ENCODE measurements around the gene PDE4DIP. TPM values are rescaled to one million over a fixed set of nuclear protein-coding genes. Genes with fewer than 3 reads are reported as not detected.
"Not testable (repeated sequence)": the region's sequence is repeated elsewhere in the genome, so short reads cannot be mapped to it uniquely, and the experiment has no call there.

PDE4DIP gene
- total RNA-seq, 1 donor from 2014 or later = 7.4 TPM

DNA sequence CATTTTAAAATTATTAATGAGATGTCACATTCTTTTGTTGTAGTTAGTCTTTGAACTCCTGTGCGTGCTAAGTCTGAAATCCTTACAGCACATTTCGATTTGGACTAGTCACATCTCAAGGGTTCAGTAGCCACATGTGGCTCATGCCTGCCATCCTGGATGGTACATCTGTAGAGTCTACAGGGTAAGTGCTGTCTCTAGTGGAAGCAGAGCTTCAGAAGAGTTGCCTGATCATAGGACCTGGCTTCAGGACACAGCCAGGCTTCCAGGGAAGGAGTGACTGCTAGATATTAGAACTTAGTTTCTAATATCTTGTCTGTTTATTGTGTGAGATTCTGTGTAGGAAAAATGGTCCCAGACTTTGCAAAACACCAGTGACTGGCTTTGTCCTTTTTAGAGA is 72.0 kb downstream of the PDE4DIP start:
- not testable (repeated sequence) for H3K9me3 ChIP-seq (ENCODE audit: low read depth); H3K4me3 Mint-ChIP-seq; H3K36me3 ChIP-seq; H3F3A ChIP-seq (ENCODE audit: low read depth); H2AFZ ChIP-seq (replicated peaks); H3K4me1 Mint-ChIP-seq; H3K4me1 ChIP-seq; H3K4me3 ChIP-seq; H3K36me3 Mint-ChIP-seq; H3K27me3 Mint-ChIP-seq (ENCODE audit: insufficient read depth, low read depth); H3K9me3 Mint-ChIP-seq; H3K27ac Mint-ChIP-seq; H4K20me1 ChIP-seq (ENCODE audit: low read depth); DNase-seq (ENCODE audit: low spot score); H3K27ac ChIP-seq; H3K79me2 ChIP-seq (ENCODE audit: low read depth); H3K9ac ChIP-seq; H3K27me3 ChIP-seq; H3K4me2 ChIP-seq

DNA sequence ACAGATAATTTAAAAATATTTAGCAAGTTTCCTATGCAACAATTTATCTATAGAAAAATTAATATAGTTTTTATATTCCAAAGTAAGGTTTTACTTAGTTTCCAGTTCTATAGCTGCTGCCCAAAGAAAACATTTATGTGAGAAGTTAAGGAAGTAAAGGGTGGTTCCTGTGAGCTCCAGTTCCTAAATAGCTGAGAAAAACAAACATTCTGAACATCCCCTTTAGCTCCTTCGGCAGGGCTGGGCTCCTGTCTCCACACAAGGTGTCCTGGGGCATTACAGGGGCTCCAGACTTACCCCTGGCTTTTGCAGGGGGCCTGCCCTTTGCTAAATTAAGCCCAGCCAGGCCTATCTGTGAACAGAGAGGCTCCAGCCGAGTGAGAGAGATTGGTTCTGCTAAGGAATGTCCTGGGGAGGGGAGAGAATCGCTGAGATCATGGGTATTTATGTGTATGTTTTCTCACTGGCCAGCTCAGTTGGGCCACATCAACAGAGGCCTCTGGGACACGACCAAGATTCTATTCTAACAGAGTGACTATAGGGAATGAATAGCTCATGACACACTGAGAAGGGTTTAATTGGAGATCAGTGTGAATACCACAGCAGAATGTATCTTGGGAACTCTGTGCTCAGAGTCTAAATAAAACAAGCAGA is 72.6 kb downstream of the PDE4DIP start:
- not testable (repeated sequence) for H3K27ac Mint-ChIP-seq, H3K9me3 Mint-ChIP-seq, H3K4me3 Mint-ChIP-seq

DNA sequence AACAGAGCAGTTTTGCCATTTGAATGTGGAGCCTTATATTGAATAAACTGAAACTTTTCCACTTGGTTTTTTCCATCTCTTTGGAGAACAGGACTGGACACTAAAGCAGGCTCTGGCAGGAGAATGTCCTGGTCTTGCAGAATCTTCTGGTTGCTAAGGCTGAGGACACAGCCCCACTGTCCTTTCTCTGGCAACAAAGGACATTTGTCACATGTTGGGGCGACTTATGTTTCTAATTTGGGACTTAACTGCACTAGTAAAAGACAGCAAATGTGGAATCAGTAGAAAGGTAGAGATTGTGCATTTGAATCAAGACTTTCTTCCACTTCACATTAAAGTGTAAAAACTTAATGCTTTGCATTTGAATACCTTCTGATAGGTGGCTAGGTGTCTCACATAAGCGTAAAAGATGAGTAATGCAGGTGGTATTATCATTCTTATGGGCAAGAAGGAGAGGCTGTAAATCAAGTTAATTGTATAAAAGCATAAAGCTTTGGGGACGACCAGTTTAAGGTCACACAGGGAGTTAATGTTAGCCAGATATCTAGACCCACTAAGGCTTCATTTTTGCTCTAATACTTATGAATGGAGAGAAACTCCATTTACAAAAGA is 74.7 kb downstream of the PDE4DIP start:
- DNase-seq (ENCODE audit: low spot score); H3K9me3 Mint-ChIP-seq; H3K27me3 ChIP-seq; H3K27me3 Mint-ChIP-seq (ENCODE audit: insufficient read depth, low read depth); H3K27ac Mint-ChIP-seq; H3K4me3 ChIP-seq; H3K9me3 ChIP-seq (ENCODE audit: low read depth); H3K4me3 Mint-ChIP-seq; H3K79me2 ChIP-seq (ENCODE audit: low read depth); H3K36me3 ChIP-seq; H3K9ac ChIP-seq; H3K27ac ChIP-seq; H3F3A ChIP-seq (ENCODE audit: low read depth); H3K4me1 ChIP-seq; H3K36me3 Mint-ChIP-seq; H2AFZ ChIP-seq (replicated peaks); H3K4me1 Mint-ChIP-seq; H4K20me1 ChIP-seq (ENCODE audit: low read depth); H3K4me2 ChIP-seq: not testable (repeated sequence)

More for the DNA sequence above, 72.6 kb downstream of the PDE4DIP start:
- H3K4me3 ChIP-seq; H4K20me1 ChIP-seq (ENCODE audit: low read depth); H3K79me2 ChIP-seq (ENCODE audit: low read depth); H3K9ac ChIP-seq; H3K4me1 ChIP-seq; H3K4me1 Mint-ChIP-seq; H3F3A ChIP-seq (ENCODE audit: low read depth); H3K36me3 Mint-ChIP-seq; H3K27ac ChIP-seq; H3K9me3 ChIP-seq (ENCODE audit: low read depth); H3K27me3 Mint-ChIP-seq (ENCODE audit: insufficient read depth, low read depth); H3K36me3 ChIP-seq; H2AFZ ChIP-seq (replicated peaks); DNase-seq (ENCODE audit: low spot score); H3K4me2 ChIP-seq; H3K27me3 ChIP-seq: not testable (repeated sequence)

DNA sequence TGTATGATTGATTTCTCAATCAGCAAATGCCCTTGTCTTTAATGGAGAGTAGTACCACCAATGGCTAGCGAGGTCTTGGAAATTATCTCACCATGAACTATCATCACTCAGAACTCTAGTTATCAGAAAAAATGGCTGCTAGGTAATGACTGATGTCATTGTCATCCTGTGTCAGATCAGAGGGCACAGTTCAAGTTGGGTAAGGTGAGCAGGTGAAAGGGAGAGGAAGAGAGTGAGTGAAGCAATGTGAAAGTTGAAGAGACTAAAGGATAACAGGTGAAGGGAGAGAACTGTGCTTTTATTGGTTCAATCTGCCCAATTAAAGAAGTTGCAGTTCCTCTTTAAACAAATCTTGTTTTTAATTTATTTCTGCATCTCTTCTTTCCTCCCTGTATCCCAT is 76.8 kb downstream of the PDE4DIP start:
- H3K9me3 Mint-ChIP-seq; H3K27me3 ChIP-seq; H3K79me2 ChIP-seq (ENCODE audit: low read depth); H3K4me1 ChIP-seq; H3K4me2 ChIP-seq; H2AFZ ChIP-seq (replicated peaks); H4K20me1 ChIP-seq (ENCODE audit: low read depth); H3K4me3 ChIP-seq; H3K36me3 Mint-ChIP-seq; DNase-seq (ENCODE audit: low spot score); H3K4me1 Mint-ChIP-seq; H3K9ac ChIP-seq; H3F3A ChIP-seq (ENCODE audit: low read depth); H3K27ac ChIP-seq; H3K36me3 ChIP-seq; H3K27me3 Mint-ChIP-seq (ENCODE audit: insufficient read depth, low read depth); H3K4me3 Mint-ChIP-seq; H3K27ac Mint-ChIP-seq; H3K9me3 ChIP-seq (ENCODE audit: low read depth): not testable (repeated sequence)

GRCh38 chr1:148923798-148924197 is 79.6 kb downstream of the PDE4DIP start:
- H2AFZ ChIP-seq (replicated peaks); H3K27ac ChIP-seq; H3K4me3 Mint-ChIP-seq; H3K4me1 ChIP-seq; H3K4me1 Mint-ChIP-seq; H3F3A ChIP-seq (ENCODE audit: low read depth); H3K36me3 ChIP-seq; H3K79me2 ChIP-seq (ENCODE audit: low read depth); H3K9ac ChIP-seq; H3K27me3 ChIP-seq; H3K27me3 Mint-ChIP-seq (ENCODE audit: insufficient read depth, low read depth); H3K9me3 ChIP-seq (ENCODE audit: low read depth); H3K4me2 ChIP-seq; H3K36me3 Mint-ChIP-seq; H3K27ac Mint-ChIP-seq; H3K4me3 ChIP-seq; H4K20me1 ChIP-seq (ENCODE audit: low read depth); DNase-seq (ENCODE audit: low spot score); H3K9me3 Mint-ChIP-seq: not testable (repeated sequence)

GRCh38 chr1:148927645-148928044 is 83.4 kb downstream of the PDE4DIP start:
- H3K36me3 Mint-ChIP-seq, H3K9me3 Mint-ChIP-seq: not testable (repeated sequence)

DNA sequence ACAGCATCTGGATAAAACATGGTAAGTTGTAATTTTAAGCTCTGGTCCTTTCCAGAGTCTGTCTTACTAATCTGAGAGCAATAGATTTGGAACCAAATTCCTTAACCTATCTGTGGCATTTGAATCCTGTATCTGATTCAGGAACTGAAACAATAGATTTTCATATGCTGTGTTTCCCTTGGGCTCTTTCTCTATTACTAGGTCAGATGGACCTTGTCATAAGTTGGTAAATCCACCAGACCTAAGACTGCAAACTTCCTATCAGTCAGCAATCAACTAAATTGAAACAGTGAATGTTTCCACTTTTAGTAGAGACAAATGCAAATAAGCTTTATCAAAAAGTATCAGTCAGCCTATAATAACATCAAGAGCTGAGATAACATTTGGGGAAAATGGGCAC is 85.0 kb downstream of the PDE4DIP start:
- H4K20me1 ChIP-seq (ENCODE audit: low read depth); H3K4me3 ChIP-seq; H3F3A ChIP-seq (ENCODE audit: low read depth); H3K4me2 ChIP-seq; H3K9ac ChIP-seq; H3K4me1 Mint-ChIP-seq; H3K27me3 ChIP-seq; H3K9me3 ChIP-seq (ENCODE audit: low read depth); H3K79me2 ChIP-seq (ENCODE audit: low read depth); H3K27ac Mint-ChIP-seq; H3K27me3 Mint-ChIP-seq (ENCODE audit: insufficient read depth, low read depth); H3K4me3 Mint-ChIP-seq; H3K9me3 Mint-ChIP-seq; H3K27ac ChIP-seq; H2AFZ ChIP-seq (replicated peaks); H3K36me3 ChIP-seq; H3K4me1 ChIP-seq; DNase-seq (ENCODE audit: low spot score); H3K36me3 Mint-ChIP-seq: not testable (repeated sequence)

More at GRCh38 chr1:148927645-148928044, 83.4 kb downstream of the PDE4DIP start:
- not testable (repeated sequence) for H3F3A ChIP-seq (ENCODE audit: low read depth); H3K4me1 Mint-ChIP-seq; H3K27ac ChIP-seq; H3K4me3 ChIP-seq; H3K4me1 ChIP-seq; H3K79me2 ChIP-seq (ENCODE audit: low read depth); H3K9me3 ChIP-seq (ENCODE audit: low read depth); H3K27me3 ChIP-seq; H3K27me3 Mint-ChIP-seq (ENCODE audit: insufficient read depth, low read depth); H3K4me3 Mint-ChIP-seq; H3K9ac ChIP-seq; H3K4me2 ChIP-seq; H3K27ac Mint-ChIP-seq; DNase-seq (ENCODE audit: low spot score); H2AFZ ChIP-seq (replicated peaks); H4K20me1 ChIP-seq (ENCODE audit: low read depth); H3K36me3 ChIP-seq

DNA sequence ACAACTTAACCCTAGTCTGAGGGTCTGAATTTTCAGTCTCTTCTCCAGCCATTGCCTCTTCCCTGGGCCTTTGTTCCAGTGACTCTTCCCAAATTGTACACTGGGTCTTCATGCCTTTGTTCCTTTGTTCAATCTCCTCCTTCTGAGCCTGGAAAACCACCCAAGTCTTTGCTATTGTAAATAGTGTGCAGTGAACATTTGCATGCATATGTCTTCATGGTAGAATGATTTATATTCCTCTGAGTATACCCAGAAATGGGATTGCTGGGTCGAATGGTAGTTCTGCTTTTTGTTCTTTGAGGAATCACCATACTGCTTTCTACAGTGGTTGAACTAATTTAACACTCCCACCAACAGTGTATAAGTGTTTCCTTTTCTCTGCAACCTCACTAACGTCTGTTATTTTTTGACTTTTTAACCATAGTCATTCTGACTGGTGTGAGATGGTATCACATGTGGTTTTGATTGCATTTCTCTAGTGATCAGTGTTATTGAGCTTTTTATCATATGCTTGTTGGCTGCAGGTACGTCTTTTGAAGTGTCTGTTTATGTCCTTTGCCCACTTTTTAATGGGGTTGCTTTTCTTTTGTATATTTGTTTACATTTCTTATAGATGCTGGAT is 91.3 kb downstream of the PDE4DIP start:
- H3K79me2 ChIP-seq (ENCODE audit: low read depth); H3K4me3 Mint-ChIP-seq; H3K4me2 ChIP-seq; H3K9me3 ChIP-seq (ENCODE audit: low read depth); H3K9ac ChIP-seq; H3K4me1 Mint-ChIP-seq; H4K20me1 ChIP-seq (ENCODE audit: low read depth); H3K36me3 Mint-ChIP-seq; H3K4me3 ChIP-seq; H2AFZ ChIP-seq (replicated peaks); H3K27ac Mint-ChIP-seq; H3K27me3 Mint-ChIP-seq (ENCODE audit: insufficient read depth, low read depth); H3K36me3 ChIP-seq; H3K4me1 ChIP-seq; H3K9me3 Mint-ChIP-seq; DNase-seq (ENCODE audit: low spot score); H3K27ac ChIP-seq; H3F3A ChIP-seq (ENCODE audit: low read depth); H3K27me3 ChIP-seq: not testable (repeated sequence)
